Vagina (tissue), 2 donors: ENCODE measurements around the gene SMC3. TPM values are rescaled to one million over a fixed set of nuclear protein-coding genes. Genes with fewer than 3 reads are reported as not detected.

Experiments
- DNase-seq, 2 donors: peaks; one replicate each; pipeline ENCODE4 v3.0.0-alpha.2; 2017; ENCODE audit errors: extremely low spot score in 2 of 2
- H3K27ac ChIP-seq: fragments of 200-600 bp; sonication (generic); one replicate; pipeline ENCODE4 v1.5.1; 2019
- H3K27me3 ChIP-seq: fragments of 200-600 bp; sonication (generic); one replicate; pipeline ENCODE4 v1.5.1; 2019
- H3K36me3 ChIP-seq, 2 donors: fragments of 200-600 bp; sonication (generic); one replicate each; pipeline ENCODE4 v1.5.1; 2017 to 2019
- H3K4me1 ChIP-seq: fragments of 200-600 bp; sonication (generic); one replicate; pipeline ENCODE4 v1.5.1; 2019
- H3K4me3 ChIP-seq, 2 donors: fragments of 200-600 bp; sonication (generic); 1 replicate in 1 of 2; 2 replicates in 1 of 2; pipeline ENCODE4 v1.5.1; 2016 to 2019
- H3K9me3 ChIP-seq: fragments of 200-600 bp; sonication (generic); one replicate; pipeline ENCODE4 v1.5.1; 2019
- CTCF ChIP-seq, 3 experiments: fragments of 450-650 bp in 2 of 3; fragments of 200-600 bp in 1 of 3; sonication (generic) in 1 of 3; IDR thresholded peaks; one replicate each; pipeline ENCODE4 v1.5.1; 2017 to 2019; ENCODE audit warnings: antibody characterized with exemption in 3 of 3, mild to moderate bottlenecking in 2 of 3, moderate library complexity in 2 of 3
- POLR2A ChIP-seq, 2 donors: fragments of 450-650 bp; IDR thresholded peaks; one replicate each; pipeline ENCODE4 v1.6.1; 2017; ENCODE audit warnings: antibody characterized with exemption in 2 of 2, mild to moderate bottlenecking in 2 of 2, moderate library complexity in 2 of 2
- POLR2AphosphoS5 ChIP-seq, 2 donors: sonication (generic); formaldehyde crosslinking; IDR thresholded peaks; one replicate each; pipeline ENCODE4 v1.9.0; 2017; ENCODE audit warnings: antibody characterized with exemption in 2 of 2, mild to moderate bottlenecking in 2 of 2, low read depth in 1 of 2; ENCODE audit not compliant: insufficient read depth in 1 of 2
- intact Hi-C: fragments of 100-400 bp; cut with DNase I; formaldehyde crosslinking; loops from one replicate; pipeline ENCODE4 v1.15.1; 2023
- total RNA-seq: library from RNA; depleted of rRNA; stranded (reverse); fragments of >200 nt; gene quantifications from one replicate; pipeline ENCODE4 v1.2.3, GENCODE V29; 2016

SMC3 gene
- total RNA-seq, 1 donor from 2014 or later = 27.5 TPM

- no peaks in the 10 kb centered on the region for H3K36me3 ChIP-seq
- no peak for DNase-seq
- intact Hi-C loops = no loop called here
- TF ChIP-seq POLR2AphosphoS5 (IDR thresholded peaks at IDR 0.05; ENCODE audit: insufficient read depth in 1 of 2, low read depth in 1 of 2) = no peak
- no peak for TF ChIP-seq POLR2A (IDR thresholded peaks at IDR 0.05)
- no peak for TF ChIP-seq CTCF (IDR thresholded peaks at IDR 0.05)
- H3K9me3 ChIP-seq = no peaks in the 10 kb centered on the region
- no peak overlapping the region for H3K27ac ChIP-seq
- H3K4me1 ChIP-seq = peaks cover 4% of the 10 kb centered on the region
- H3K27me3 ChIP-seq = no peaks in the 10 kb centered on the region
- H3K4me3 ChIP-seq = no peak overlapping the region
These were observed 65.2 kb downstream of the SMC3 start for GRCh38 chr10:110632591-110633215.

GRCh38 chr10:110634527-110635209 is 67.2 kb downstream of the SMC3 start:
- Histone ChIP-seq H3K4me3 (no peak overlapping the region), H3K27ac (no peak overlapping the region)
- DNase-seq = no peak

GRCh38 chr10:110636572-110636931 is 69.1 kb downstream of the SMC3 start:
- no peaks in the 10 kb centered on the region for H3K36me3 ChIP-seq
- no peak overlapping the region for H3K27ac ChIP-seq
- no peaks in the 10 kb centered on the region for H3K27me3 ChIP-seq
- TF ChIP-seq CTCF (IDR thresholded peaks at IDR 0.05) (no peak), POLR2AphosphoS5 (IDR thresholded peaks at IDR 0.05; ENCODE audit: insufficient read depth in 1 of 2, low read depth in 1 of 2) (no peak), POLR2A (IDR thresholded peaks at IDR 0.05) (no peak)
- DNase-seq = no peak
- no peaks in the 10 kb centered on the region for H3K4me1 ChIP-seq
- no peaks in the 10 kb centered on the region for H3K9me3 ChIP-seq
- H3K4me3 ChIP-seq = no peak overlapping the region
- intact Hi-C loops = no loop called here

More at GRCh38 chr10:110634527-110635209, 67.2 kb downstream of the SMC3 start:
- peaks cover under 1% of the 10 kb centered on the region for H3K4me1 ChIP-seq
- H3K27me3 ChIP-seq = no peaks in the 10 kb centered on the region
- intact Hi-C loops = no loop called here
- no peaks in the 10 kb centered on the region for H3K9me3 ChIP-seq
- TF ChIP-seq CTCF (IDR thresholded peaks at IDR 0.05) = no peak
- no peak for TF ChIP-seq POLR2AphosphoS5 (IDR thresholded peaks at IDR 0.05; ENCODE audit: insufficient read depth in 1 of 2, low read depth in 1 of 2)
- no peak for TF ChIP-seq POLR2A (IDR thresholded peaks at IDR 0.05)
- no peaks in the 10 kb centered on the region for H3K36me3 ChIP-seq

- no peak for TF ChIP-seq CTCF (IDR thresholded peaks at IDR 0.05)
- TF ChIP-seq POLR2AphosphoS5 (IDR thresholded peaks at IDR 0.05; ENCODE audit: insufficient read depth in 1 of 2, low read depth in 1 of 2) = no peak
- TF ChIP-seq POLR2A (IDR thresholded peaks at IDR 0.05) = no peak
- H3K9me3 ChIP-seq = no peaks in the 10 kb centered on the region
- no peak for DNase-seq
- intact Hi-C loops = no loop called here
- H3K36me3 ChIP-seq = no peaks in the 10 kb centered on the region
- no peaks in the 10 kb centered on the region for H3K4me1 ChIP-seq
- no peak overlapping the region for H3K4me3 ChIP-seq
- H3K27me3 ChIP-seq = no peaks in the 10 kb centered on the region
- no peak overlapping the region for H3K27ac ChIP-seq
These were observed 69.5 kb downstream of the SMC3 start for GRCh38 chr10:110636932-110637557.
